ENCODE data around the gene RPL4. TPM values are rescaled to one million over a fixed set of nuclear protein-coding genes. Genes with fewer than 3 reads are reported as not detected.

The RPL4 gene
- total RNA-seq, 1 experiment from 2014 or later: 3,988 TPM

GRCh38 chr15:66481107-66481856, 23.4 kb downstream of the RPL4 start:
- peaks cover 27 to 40% (median 28%) of the 10 kb centered on the region in 3 experiments for H3K36me3 Mint-ChIP-seq (ENCODE audit: insufficient read depth in 1 of 3, low read depth in 3 of 3)
- no peak overlapping the region for H3K18ac ChIP-seq (ENCODE audit: insufficient read length, low read depth, low read length)
- H3K9me3 Mint-ChIP-seq: no peaks in the 10 kb centered on the region
- no peak overlapping the region for H3K9ac ChIP-seq (ENCODE audit: extremely low read depth, insufficient read length, low read length)
- no peak overlapping the region for H2BK5ac ChIP-seq (ENCODE audit: insufficient read length, low read length)
- no peak overlapping the region for H2AK5ac ChIP-seq (ENCODE audit: insufficient read length, low read length)
- no peaks in the 10 kb centered on the region for H3K79me2 ChIP-seq (ENCODE audit: insufficient read depth, low read length)
- no peak overlapping the region for H2BK20ac ChIP-seq (ENCODE audit: low read depth, low read length, poor library complexity, severe bottlenecking)
- no peak overlapping the region for H4K5ac ChIP-seq (ENCODE audit: insufficient read length, low read depth, low read length)
- H2BK120ac ChIP-seq (ENCODE audit: low read depth, low read length, poor library complexity, severe bottlenecking): no peak overlapping the region
- no peak overlapping the region for H3K14ac ChIP-seq (ENCODE audit: insufficient read depth, low read length)
- DNase-seq: no peak
- TF ChIP-seq, protein P1, sequence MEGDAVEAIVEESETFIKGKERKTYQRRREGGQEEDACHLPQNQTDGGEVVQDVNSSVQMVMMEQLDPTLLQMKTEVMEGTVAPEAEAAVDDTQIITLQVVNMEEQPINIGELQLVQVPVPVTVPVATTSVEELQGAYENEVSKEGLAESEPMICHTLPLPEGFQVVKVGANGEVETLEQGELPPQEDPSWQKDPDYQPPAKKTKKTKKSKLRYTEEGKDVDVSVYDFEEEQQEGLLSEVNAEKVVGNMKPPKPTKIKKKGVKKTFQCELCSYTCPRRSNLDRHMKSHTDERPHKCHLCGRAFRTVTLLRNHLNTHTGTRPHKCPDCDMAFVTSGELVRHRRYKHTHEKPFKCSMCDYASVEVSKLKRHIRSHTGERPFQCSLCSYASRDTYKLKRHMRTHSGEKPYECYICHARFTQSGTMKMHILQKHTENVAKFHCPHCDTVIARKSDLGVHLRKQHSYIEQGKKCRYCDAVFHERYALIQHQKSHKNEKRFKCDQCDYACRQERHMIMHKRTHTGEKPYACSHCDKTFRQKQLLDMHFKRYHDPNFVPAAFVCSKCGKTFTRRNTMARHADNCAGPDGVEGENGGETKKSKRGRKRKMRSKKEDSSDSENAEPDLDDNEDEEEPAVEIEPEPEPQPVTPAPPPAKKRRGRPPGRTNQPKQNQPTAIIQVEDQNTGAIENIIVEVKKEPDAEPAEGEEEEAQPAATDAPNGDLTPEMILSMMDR (conservative IDR thresholded peaks at IDR 0.05): no peak
- no peak overlapping the region for H3K56ac ChIP-seq (ENCODE audit: insufficient read length, low read depth, low read length)
- no peak overlapping the region for H4K8ac ChIP-seq (replicated peaks; ENCODE audit: insufficient read length, low read depth, low read length)
- no peaks in the 10 kb centered on the region for H4K20me1 ChIP-seq (ENCODE audit: control insufficient read depth, insufficient read depth, insufficient read length)
- no peak overlapping the region for H2AFZ ChIP-seq (ENCODE audit: low read length)
- no peaks in the 10 kb centered on the region for H3K79me1 ChIP-seq (ENCODE audit: insufficient read depth, low read depth, low read length, poor library complexity, severe bottlenecking)
- H3K27ac ChIP-seq (ENCODE audit: insufficient read length, low read depth, low read length): no peak overlapping the region
- H3K4me2 ChIP-seq (ENCODE audit: insufficient read depth, insufficient read length, low read length): no peak overlapping the region
- no CpG with 5 or more reads among the region's 10 CpGs for WGBS (ENCODE audit: extremely low coverage, insufficient read length, low lambda C conversion rate)
- H4K91ac ChIP-seq (ENCODE audit: insufficient read length, low read depth, low read length): no peak overlapping the region
- H3K4ac ChIP-seq (ENCODE audit: low read depth, low read length): no peak overlapping the region
- H3K27ac Mint-ChIP-seq: peak overlapping the region in 1 of 3 experiments; percentile 36; a peak in 1 of 7 replicates
- H3K23ac ChIP-seq (ENCODE audit: insufficient read length, low read depth, low read length): no peak overlapping the region
- H2BK15ac ChIP-seq (ENCODE audit: low read depth, low read length): no peak overlapping the region
- peaks cover 14 to 15% of the 10 kb centered on the region in 2 experiments for H3K4me1 Mint-ChIP-seq
- no peak overlapping the region for H2BK12ac ChIP-seq (ENCODE audit: insufficient read length, low read depth, low read length)
- no peaks in the 10 kb centered on the region for H3K27me3 Mint-ChIP-seq (ENCODE audit: low read depth)
- H3T11ph ChIP-seq (ENCODE audit: low read length): no peak overlapping the region
- peaks cover 4% of the 10 kb centered on the region; the same call in 1 of the 2 replicates for H3K4me1 ChIP-seq (ENCODE audit: insufficient read depth, low read length)
- no peaks in the 10 kb centered on the region for H3K9me3 ChIP-seq (ENCODE audit: control insufficient read depth, low read depth, low read length)
- H3K4me3 Mint-ChIP-seq: no peak overlapping the region
- H3K23me2 ChIP-seq (ENCODE audit: insufficient read length, low read depth, low read length, poor library complexity, severe bottlenecking): no peaks in the 10 kb centered on the region
- H3K27me3 ChIP-seq (ENCODE audit: insufficient read depth, low read length): no peaks in the 10 kb centered on the region

All from H9 (cell line).